Measurements from ENCODE around the gene NEURL1.

NEURL1 gene

GRCh38 chr10:103545771-103546281, 52.3 kb downstream of the NEURL1 start:
- Histone ChIP-seq H3K36me3 (replicated peaks) (no peaks in the 10 kb centered on the region), H3K27me3 (replicated peaks) (peaks cover 56% of the 10 kb centered on the region), H3K27ac (no peak overlapping the region), H3K4me3 (ENCODE audit: low read depth, low read length) (no peak overlapping the region)
- TF ChIP-seq CTCF (IDR thresholded peaks at IDR 0.05; ENCODE audit: low read depth, low read length, missing control alignments) = no peak
- in situ Hi-C loops (cut with HindIII; ENCODE audit: low pct_ligation_motif_present, low sequenced_read_pairs) = no loop called here
- no peak for DNase-seq

GRCh38 chr10:103546401-103546800, 52.9 kb downstream of the NEURL1 start:
- Histone ChIP-seq H3K36me3 (replicated peaks) (no peaks in the 10 kb centered on the region), H3K27ac (no peak overlapping the region), H3K4me3 (ENCODE audit: low read depth, low read length) (no peak overlapping the region), H3K27me3 (replicated peaks) (peaks cover 52% of the 10 kb centered on the region)
- no peak for DNase-seq
- no peak for TF ChIP-seq CTCF (IDR thresholded peaks at IDR 0.05; ENCODE audit: low read depth, low read length, missing control alignments)
- in situ Hi-C loops (cut with HindIII; ENCODE audit: low pct_ligation_motif_present, low sequenced_read_pairs) = no loop called here

GRCh38 chr10:103547391-103547946, 54.0 kb downstream of the NEURL1 start:
- in situ Hi-C loops (cut with HindIII; ENCODE audit: low pct_ligation_motif_present, low sequenced_read_pairs) = no loop called here
- Histone ChIP-seq H3K4me3 (ENCODE audit: low read depth, low read length) (no peak overlapping the region), H3K27me3 (replicated peaks) (peaks cover 51% of the 10 kb centered on the region), H3K27ac (no peak overlapping the region), H3K36me3 (replicated peaks) (no peaks in the 10 kb centered on the region)
- TF ChIP-seq CTCF (IDR thresholded peaks at IDR 0.05; ENCODE audit: low read depth, low read length, missing control alignments) = no peak
- no peak for DNase-seq

- Histone ChIP-seq H3K27ac (no peak overlapping the region), H3K36me3 (replicated peaks) (no peaks in the 10 kb centered on the region), H3K4me3 (ENCODE audit: low read depth, low read length) (no peak overlapping the region), H3K27me3 (replicated peaks) (peaks cover 48% of the 10 kb centered on the region)
- in situ Hi-C loops (cut with HindIII; ENCODE audit: low pct_ligation_motif_present, low sequenced_read_pairs) = no loop called here
- no peak for DNase-seq
- no peak for TF ChIP-seq CTCF (IDR thresholded peaks at IDR 0.05; ENCODE audit: low read depth, low read length, missing control alignments)
Measured at GRCh38 chr10:103548006-103548405, 54.5 kb downstream of the NEURL1 start.

- Histone ChIP-seq H3K27me3 (replicated peaks) (peaks cover 41% of the 10 kb centered on the region), H3K27ac (no peak overlapping the region), H3K36me3 (replicated peaks) (no peaks in the 10 kb centered on the region), H3K4me3 (ENCODE audit: low read depth, low read length) (no peak overlapping the region)
- in situ Hi-C loops (cut with HindIII; ENCODE audit: low pct_ligation_motif_present, low sequenced_read_pairs) = no loop called here
- TF ChIP-seq CTCF (IDR thresholded peaks at IDR 0.05; ENCODE audit: low read depth, low read length, missing control alignments) = no peak
- DNase-seq = no peak
Measured at GRCh38 chr10:103548581-103549348, 55.3 kb downstream of the NEURL1 start.
